Measurements from ENCODE around the gene PAQR5. TPM values are rescaled to one million over a fixed set of nuclear protein-coding genes. Genes with fewer than 3 reads are reported as not detected.

PAQR5 gene
- total RNA-seq, 2 donors from 2014 or later: 6.5 to 11.5 TPM

GRCh38 chr15:69340243-69340900 lies 41.7 kb downstream of the PAQR5 start:
- no peak for ATAC-seq
- 69 to 70% methylated on average over 7 of the region's 7 CpGs for whole genome bisulfite sequencing, 2 donors

GRCh38 chr15:69341356-69341755 lies 42.6 kb downstream of the PAQR5 start:
- TF ChIP-seq POLR2A (IDR thresholded peaks at IDR 0.05): no peak
- Histone ChIP-seq H3K27me3 (no peaks in the 10 kb centered on the region), H3K4me1 (no peaks in the 10 kb centered on the region), H3K36me3 (replicated peaks in 1 of 2; ENCODE audit: insufficient read depth in 1 of 2, low read depth in 2 of 2) (no peaks in the 10 kb centered on the region), H3K27ac (no peak overlapping the region), H3K4me3 (no peak overlapping the region), H3K9me3 (no peaks in the 10 kb centered on the region)
- ATAC-seq (no peak), DNase-seq (no peak)
- intact Hi-C loops (cut with DNase I): no loop called here
- WGBS, 2 donors: 90 to 100% methylated on average over 3 of the region's 3 CpGs

More at GRCh38 chr15:69340243-69340900, 41.7 kb downstream of the PAQR5 start:
- H3K27me3 ChIP-seq: no peaks in the 10 kb centered on the region
- TF ChIP-seq CTCF (IDR thresholded peaks at IDR 0.05) (no peak), POLR2A (IDR thresholded peaks at IDR 0.05) (no peak)
- intact Hi-C loops (cut with DNase I): no loop called here
- DNase-seq: no peak
- H3K4me1 ChIP-seq: no peaks in the 10 kb centered on the region
- no peak overlapping the region for H3K27ac ChIP-seq
- H3K9me3 ChIP-seq: no peaks in the 10 kb centered on the region
- H3K36me3 ChIP-seq (replicated peaks in 1 of 2; ENCODE audit: insufficient read depth in 1 of 2, low read depth in 2 of 2): no peaks in the 10 kb centered on the region
- no peak overlapping the region for H3K4me3 ChIP-seq

- H3K4me1 ChIP-seq: no peaks in the 10 kb centered on the region
- no peak for ATAC-seq
- no peak for DNase-seq
- TF ChIP-seq POLR2A (IDR thresholded peaks at IDR 0.05) (no peak), CTCF (IDR thresholded peaks at IDR 0.05) (no peak)
- H3K27me3 ChIP-seq: no peaks in the 10 kb centered on the region
- WGBS, 2 donors: 65 to 66% methylated on average over 3 of the region's 3 CpGs
- H3K36me3 ChIP-seq (replicated peaks in 1 of 2; ENCODE audit: insufficient read depth in 1 of 2, low read depth in 2 of 2): no peaks in the 10 kb centered on the region
- no peaks in the 10 kb centered on the region for H3K9me3 ChIP-seq
- no peak overlapping the region for H3K27ac ChIP-seq
- no peak overlapping the region for H3K4me3 ChIP-seq
- intact Hi-C loops (cut with DNase I): no loop called here
Observed at GRCh38 chr15:69342460-69343076, 43.9 kb downstream of the PAQR5 start.

GRCh38 chr15:69343133-69343532 lies 44.4 kb downstream of the PAQR5 start:
- ATAC-seq: no peak
- no peak for TF ChIP-seq CTCF (IDR thresholded peaks at IDR 0.05)
- TF ChIP-seq POLR2A (IDR thresholded peaks at IDR 0.05): no peak
- intact Hi-C loops (cut with DNase I): no loop called here

GRCh38 chr15:69344238-69344637 lies 45.5 kb downstream of the PAQR5 start:
- DNase-seq (no peak), ATAC-seq (no peak)
- no peaks in the 10 kb centered on the region for H3K27me3 ChIP-seq
- no peaks in the 10 kb centered on the region for H3K4me1 ChIP-seq
- WGBS, 2 donors: 78 to 83% methylated on average over 2 of the region's 2 CpGs
- H3K9me3 ChIP-seq: no peaks in the 10 kb centered on the region
- intact Hi-C loops (cut with DNase I): no loop called here
- H3K4me3 ChIP-seq: no peak overlapping the region
- no peak for TF ChIP-seq CTCF (IDR thresholded peaks at IDR 0.05)
- no peak for TF ChIP-seq POLR2A (IDR thresholded peaks at IDR 0.05)
- no peaks in the 10 kb centered on the region for H3K36me3 ChIP-seq (replicated peaks in 1 of 2; ENCODE audit: insufficient read depth in 1 of 2, low read depth in 2 of 2)
- no peak overlapping the region for H3K27ac ChIP-seq

More at GRCh38 chr15:69343133-69343532, 44.4 kb downstream of the PAQR5 start:
- Histone ChIP-seq H3K4me3 (no peak overlapping the region), H3K4me1 (no peaks in the 10 kb centered on the region), H3K9me3 (no peaks in the 10 kb centered on the region), H3K27ac (no peak overlapping the region), H3K36me3 (replicated peaks in 1 of 2; ENCODE audit: insufficient read depth in 1 of 2, low read depth in 2 of 2) (no peaks in the 10 kb centered on the region), H3K27me3 (no peaks in the 10 kb centered on the region)
- DNase-seq: no peak
- WGBS, 2 donors: 10 to 16% methylated on average over 2 of the region's 2 CpGs

Measured in body of pancreas (tissue), 4 donors.